A549 treated with GW870086 at 1 μM for 4 hours (cell line): ENCODE results near the gene LPIN1. TPM values are rescaled to one million over a fixed set of nuclear protein-coding genes. Genes with fewer than 3 reads are reported as not detected.

ENCODE experiments used
- total RNA-seq: library from RNA; stranded (reverse); fragments of 200-300 nt; extraction: Qiagen RNA extraction; gene quantifications from 5 replicates; pipeline ENCODE4 v1.2.3, GENCODE V29; 2022; ENCODE audit warnings: low read depth

The LPIN1 gene
- 8.7 to 11.3 TPM (median 9.1 TPM) in 5 replicates for total RNA-seq

GRCh38 chr2:11746376-11746806, at the start of gene LPIN1:
Gene LPIN1 (plus strand): TSS chr2:11746632. CDS start chr2:11765542, 18,910 bp downstream.

Other genes with a start within 250 kb of the LPIN1 start
- 1.7 to 3.7 TPM (median 3.0 TPM) in 5 replicates for gene GREB1, start 212.6 kb upstream of the LPIN1 start, total RNA-seq
- not detected in 5 replicates for gene NTSR2, start 76.4 kb upstream of the LPIN1 start, total RNA-seq